MCF 10A (cell line): ENCODE results near the gene JCAD. TPM values are rescaled to one million over a fixed set of nuclear protein-coding genes. Genes with fewer than 3 reads are reported as not detected.

ENCODE experiments used
- BruUV-seq: library from RNA; stranded (reverse); fragments of 400-500 nt; replicated peaks from 2 replicates; lab custom pipeline; 2021; lab: Mats Ljungman, UMichigan
- CTCF ChIA-PET: fragments of 300-600 bp; sonication (Branson Sonifier 250); formaldehyde crosslinking; extraction: SDS; loops from one replicate; lab custom pipeline; 2021; ENCODE audit warnings: antibody characterized with exemption, inconsistent platforms; lab: Yijun Ruan, JAX
- POLR2A ChIA-PET: fragments of 300-600, 350-650 bp; sonication (Branson Sonifier 250); formaldehyde crosslinking; extraction: SDS; loops from one replicate; lab custom pipeline; 2020; ENCODE audit warnings: antibody characterized with exemption, inconsistent platforms; lab: Yijun Ruan, JAX
- DNase-seq: peaks from one replicate; pipeline ENCODE4 v3.0.0-alpha.2; 2018; ENCODE audit not compliant: unreplicated experiment
- H3K27ac Mint-ChIP-seq: one replicate; pipeline ENCODE4 v1.8.0; 2022; ENCODE audit warnings: mild to moderate bottlenecking, low read depth, mixed read lengths; ENCODE audit not compliant: unreplicated experiment
- H3K27me3 Mint-ChIP-seq: one replicate; pipeline ENCODE4 v1.8.0; 2022; ENCODE audit warnings: mixed read lengths; ENCODE audit not compliant: insufficient read depth, unreplicated experiment
- H3K36me3 Mint-ChIP-seq: one replicate; pipeline ENCODE4 v1.8.0; 2022; ENCODE audit warnings: mild to moderate bottlenecking, moderate library complexity, mixed read lengths; ENCODE audit not compliant: insufficient read depth, unreplicated experiment
- H3K4me1 Mint-ChIP-seq: one replicate; pipeline ENCODE4 v1.8.0; 2022; ENCODE audit warnings: mixed read lengths; ENCODE audit not compliant: insufficient read depth, unreplicated experiment
- H3K4me3 Mint-ChIP-seq: one replicate; pipeline ENCODE4 v1.8.0; 2022; ENCODE audit warnings: mild to moderate bottlenecking, moderate library complexity, mixed read lengths; ENCODE audit not compliant: unreplicated experiment
- H3K9me3 Mint-ChIP-seq: one replicate; pipeline ENCODE4 v1.8.0; 2022; ENCODE audit warnings: mixed read lengths; ENCODE audit not compliant: unreplicated experiment
- CTCF ChIP-seq: fragments of 200-600 bp; IDR thresholded peaks from one replicate; pipeline ENCODE4 v1.8.0; 2022; ENCODE audit warnings: antibody characterized with exemption, mild to moderate bottlenecking; ENCODE audit not compliant: unreplicated experiment
- intact Hi-C: fragments of 100-400 bp; cut with micrococcal nuclease; formaldehyde crosslinking; loops from 2 replicates; pipeline ENCODE4 v1.14.1; 2022
- total RNA-seq: library from RNA; stranded (reverse); gene quantifications from 2 replicates; pipeline ENCODE4 v1.2.3, GENCODE V29; 2022

The JCAD gene
- total RNA-seq, 1 experiment from 2014 or later, result 0.26 TPM

- Mint-ChIP-seq H3K36me3 (no peaks in the 10 kb centered on the region), H3K27me3 (peaks cover 20% of the 10 kb centered on the region), H3K4me3 (no peak overlapping the region), H3K9me3 (no peaks in the 10 kb centered on the region), H3K27ac (no peak overlapping the region), H3K4me1 (no peaks in the 10 kb centered on the region)
- ChIA-PET POLR2A (interaction anchor here (0.5 kb wide), 1 partner anchor 127 kb away, joined by 4 read pairs; no protein-coding TSS in a partner anchor), CTCF (no interaction called here)
- no peak for DNase-seq
- no peak for TF ChIP-seq CTCF
- intact Hi-C loops, result no loop called here
- BruUV-seq, result no TSS peak
Measured at GRCh38 chr10:30034433-30035137, 24.8 kb downstream of the JCAD start.

DNA sequence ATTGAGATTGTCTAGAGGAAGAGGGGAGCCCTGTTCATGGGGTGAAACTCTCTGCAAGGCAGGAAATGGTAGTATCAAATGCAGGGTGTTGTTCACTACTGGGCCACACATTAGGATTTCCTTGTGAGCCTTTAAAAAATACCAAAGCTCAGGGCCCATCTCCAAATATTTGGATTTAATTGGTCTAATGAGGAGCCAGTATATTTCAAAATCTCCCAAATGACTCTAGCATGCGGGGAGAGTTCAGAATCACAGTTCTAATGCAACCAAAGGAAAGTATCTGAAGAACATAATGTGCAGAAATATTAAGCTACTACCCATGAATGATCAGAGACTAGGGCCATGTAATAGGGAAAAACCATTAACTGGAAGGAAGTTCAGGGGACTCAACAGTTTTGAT, 27.3 kb downstream of the JCAD start:
- CTCF ChIA-PET, result interaction anchor here (0.7 kb wide), 1 partner anchor 173 kb away, joined by 3 read pairs; no protein-coding TSS in a partner anchor

GRCh38 chr10:30029872-30030256, 29.5 kb downstream of the JCAD start:
- TF ChIP-seq CTCF, result no peak
- H3K9me3 Mint-ChIP-seq, result no peaks in the 10 kb centered on the region
- no peak overlapping the region for H3K4me3 Mint-ChIP-seq
- H3K27ac Mint-ChIP-seq, result no peak overlapping the region
- no peaks in the 10 kb centered on the region for H3K36me3 Mint-ChIP-seq
- CTCF ChIA-PET, result no interaction called here
- no TSS peak for BruUV-seq
- H3K27me3 Mint-ChIP-seq, result no peaks in the 10 kb centered on the region
- DNase-seq, result no peak
- intact Hi-C loops, result no loop called here
- POLR2A ChIA-PET, result no interaction called here
- peaks cover 7% of the 10 kb centered on the region for H3K4me1 Mint-ChIP-seq

More for the DNA sequence above, 27.3 kb downstream of the JCAD start:
- POLR2A ChIA-PET, result no interaction called here
- no peak for TF ChIP-seq CTCF
- Mint-ChIP-seq H3K27ac (no peak overlapping the region), H3K27me3 (peaks cover 1% of the 10 kb centered on the region), H3K9me3 (no peaks in the 10 kb centered on the region), H3K4me3 (no peak overlapping the region), H3K36me3 (no peaks in the 10 kb centered on the region), H3K4me1 (peaks cover 6% of the 10 kb centered on the region)
- BruUV-seq, result no TSS peak
- DNase-seq, result no peak
- intact Hi-C loops, result no loop called here

- no peaks in the 10 kb centered on the region for H3K9me3 Mint-ChIP-seq
- no peak overlapping the region for H3K4me3 Mint-ChIP-seq
- POLR2A ChIA-PET, result no interaction called here
- no peaks in the 10 kb centered on the region for H3K27me3 Mint-ChIP-seq
- no TSS peak for BruUV-seq
- H3K36me3 Mint-ChIP-seq, result no peaks in the 10 kb centered on the region
- peaks cover 7% of the 10 kb centered on the region for H3K4me1 Mint-ChIP-seq
- no peak for DNase-seq
- H3K27ac Mint-ChIP-seq, result no peak overlapping the region
- no peak for TF ChIP-seq CTCF
- CTCF ChIA-PET, result interaction anchor here (0.6 kb wide), 1 partner anchor 36 kb away, joined by 3 read pairs; no protein-coding TSS in a partner anchor
- intact Hi-C loops, result no loop called here
Measured at GRCh38 chr10:30029164-30029871, 30.1 kb downstream of the JCAD start.
